ENCODE data around the gene NUDT8.

DNA sequence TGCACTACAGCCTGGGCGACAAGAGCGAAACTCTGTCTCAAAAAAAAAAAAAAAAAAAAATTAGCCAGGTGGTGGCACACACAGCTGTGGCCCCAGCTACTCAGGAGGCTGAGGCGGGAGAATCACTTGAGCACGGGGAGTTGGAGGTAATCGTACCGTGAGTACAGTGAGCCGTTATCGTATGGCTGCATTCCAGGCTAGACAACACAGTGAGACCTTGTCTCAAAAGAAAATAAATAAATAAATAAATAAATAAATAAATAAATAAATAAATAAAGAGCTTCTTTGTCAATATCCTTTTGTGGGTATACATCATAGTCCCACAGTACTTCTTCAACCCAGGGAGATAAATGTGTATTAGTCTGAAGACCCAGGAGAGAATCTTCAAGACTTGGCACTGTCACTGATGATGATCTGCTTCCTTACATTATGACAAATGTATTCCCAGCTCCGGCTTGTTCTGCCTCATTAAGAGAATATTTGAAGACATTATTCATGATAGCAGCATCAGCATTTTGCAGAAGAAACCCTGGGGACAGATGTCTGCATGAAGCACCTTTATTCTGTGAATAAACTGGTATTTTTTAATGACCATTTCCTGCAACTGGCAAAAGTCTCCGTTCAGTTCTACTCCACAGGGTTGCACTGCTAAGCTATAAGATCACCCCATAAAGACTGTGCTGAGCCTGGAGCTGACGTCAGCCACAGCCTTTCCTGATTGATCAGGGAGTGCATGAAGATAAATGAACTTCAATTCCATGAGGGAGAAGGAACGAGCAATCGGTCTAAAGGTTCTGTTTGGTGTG is 22.4 kb upstream of the NUDT8 start:
- TF ChIP-seq, protein P1, sequence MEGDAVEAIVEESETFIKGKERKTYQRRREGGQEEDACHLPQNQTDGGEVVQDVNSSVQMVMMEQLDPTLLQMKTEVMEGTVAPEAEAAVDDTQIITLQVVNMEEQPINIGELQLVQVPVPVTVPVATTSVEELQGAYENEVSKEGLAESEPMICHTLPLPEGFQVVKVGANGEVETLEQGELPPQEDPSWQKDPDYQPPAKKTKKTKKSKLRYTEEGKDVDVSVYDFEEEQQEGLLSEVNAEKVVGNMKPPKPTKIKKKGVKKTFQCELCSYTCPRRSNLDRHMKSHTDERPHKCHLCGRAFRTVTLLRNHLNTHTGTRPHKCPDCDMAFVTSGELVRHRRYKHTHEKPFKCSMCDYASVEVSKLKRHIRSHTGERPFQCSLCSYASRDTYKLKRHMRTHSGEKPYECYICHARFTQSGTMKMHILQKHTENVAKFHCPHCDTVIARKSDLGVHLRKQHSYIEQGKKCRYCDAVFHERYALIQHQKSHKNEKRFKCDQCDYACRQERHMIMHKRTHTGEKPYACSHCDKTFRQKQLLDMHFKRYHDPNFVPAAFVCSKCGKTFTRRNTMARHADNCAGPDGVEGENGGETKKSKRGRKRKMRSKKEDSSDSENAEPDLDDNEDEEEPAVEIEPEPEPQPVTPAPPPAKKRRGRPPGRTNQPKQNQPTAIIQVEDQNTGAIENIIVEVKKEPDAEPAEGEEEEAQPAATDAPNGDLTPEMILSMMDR (conservative IDR thresholded peaks at IDR 0.05), result no peak
- TF ChIP-seq ZFX (IDR thresholded peaks at IDR 0.05), result no peak

All from C4-2B (cell line).